ENCODE data around the gene ZCCHC17.

Gene ZCCHC17

GRCh38 chr1:31306278-31306677 lies 9.4 kb downstream of the ZCCHC17 start:
- no peak for DNase-seq

GRCh38 chr1:31308036-31308435 lies 11.2 kb downstream of the ZCCHC17 start:
- no peak for DNase-seq

GRCh38 chr1:31310198-31310597 lies 13.4 kb downstream of the ZCCHC17 start:
- DNase-seq: no peak

GRCh38 chr1:31315902-31316301 lies 19.1 kb downstream of the ZCCHC17 start:
- no peak for DNase-seq

GRCh38 chr1:31318146-31318545 lies 21.3 kb downstream of the ZCCHC17 start:
- DNase-seq: no peak

GRCh38 chr1:31324093-31324492 lies 27.3 kb downstream of the ZCCHC17 start:
- no peak for DNase-seq

- DNase-seq: no peak
These were observed 28.2 kb downstream of the ZCCHC17 start for GRCh38 chr1:31324992-31325391.

GRCh38 chr1:31326461-31326860 lies 29.6 kb downstream of the ZCCHC17 start:
- DNase-seq: no peak

- DNase-seq: no peak
These were observed 30.5 kb downstream of the ZCCHC17 start for GRCh38 chr1:31327381-31327780.

GRCh38 chr1:31335007-31335406 lies 38.2 kb downstream of the ZCCHC17 start:
- DNase-seq: peak; percentile 9

GRCh38 chr1:31336687-31337467 lies 40.0 kb downstream of the ZCCHC17 start:
- no peak for DNase-seq

- DNase-seq: no peak
These were observed 47.7 kb downstream of the ZCCHC17 start for GRCh38 chr1:31344503-31344902.

GRCh38 chr1:31345635-31346034 lies 48.8 kb downstream of the ZCCHC17 start:
- DNase-seq: no peak

- DNase-seq: no peak
These were observed 50.0 kb downstream of the ZCCHC17 start for GRCh38 chr1:31346785-31347184.

- DNase-seq: no peak
These were observed 51.6 kb downstream of the ZCCHC17 start for GRCh38 chr1:31348449-31348848.

GRCh38 chr1:31354283-31354682 lies 57.5 kb downstream of the ZCCHC17 start:
- no peak for DNase-seq

GRCh38 chr1:31356427-31356826 lies 59.6 kb downstream of the ZCCHC17 start:
- DNase-seq: no peak

GRCh38 chr1:31361607-31362006 lies 64.8 kb downstream of the ZCCHC17 start:
- no peak for DNase-seq

GRCh38 chr1:31362032-31362431 lies 65.2 kb downstream of the ZCCHC17 start:
- DNase-seq: no peak

- DNase-seq: no peak
These were observed 67.9 kb downstream of the ZCCHC17 start for GRCh38 chr1:31364561-31365250.

GRCh38 chr1:31366796-31367195 lies 70.0 kb downstream of the ZCCHC17 start:
- no peak for DNase-seq

- no peak for DNase-seq
These were observed 71.8 kb downstream of the ZCCHC17 start for GRCh38 chr1:31368611-31369107.

GRCh38 chr1:31370021-31370420 lies 73.2 kb downstream of the ZCCHC17 start:
- no peak for DNase-seq

GRCh38 chr1:31370565-31370964 lies 73.7 kb downstream of the ZCCHC17 start:
- no peak for DNase-seq
